ENCODE data around the gene EDEM2.

EDEM2 gene

GRCh38 chr20:35133735-35134134, 13.4 kb downstream of the EDEM2 start:
- TF ChIP-seq CTCF (IDR thresholded peaks at IDR 0.05), result no peak

- TF ChIP-seq CTCF (IDR thresholded peaks at IDR 0.05), result no peak
Observed at GRCh38 chr20:35133031-35133430, 14.1 kb downstream of the EDEM2 start.

GRCh38 chr20:35131934-35132333, 15.2 kb downstream of the EDEM2 start:
- no peak for TF ChIP-seq CTCF (IDR thresholded peaks at IDR 0.05)

- TF ChIP-seq CTCF (IDR thresholded peaks at IDR 0.05), result no peak
Observed at GRCh38 chr20:35129647-35130069, 17.5 kb downstream of the EDEM2 start.

GRCh38 chr20:35125753-35126152, 21.4 kb downstream of the EDEM2 start:
- TF ChIP-seq CTCF (IDR thresholded peaks at IDR 0.05), result no peak

- TF ChIP-seq CTCF (IDR thresholded peaks at IDR 0.05), result no peak
Observed at GRCh38 chr20:35122756-35123405, 24.3 kb downstream of the EDEM2 start.

GRCh38 chr20:35121186-35121585, 25.9 kb downstream of the EDEM2 start:
- TF ChIP-seq CTCF (IDR thresholded peaks at IDR 0.05), result no peak

All from LNCAP (cell line).